HepG2 (cell line): Measurements from ENCODE around the gene FBXO41. TPM values are rescaled to one million over a fixed set of nuclear protein-coding genes. Genes with fewer than 3 reads are reported as not detected.

Source experiments
- ARID2 ChIP-seq: sonication (generic); formaldehyde crosslinking; IDR thresholded peaks from 2 replicates; pipeline ENCODE4 v1.8.1; 2022; ENCODE audit warnings: mild to moderate bottlenecking, missing genetic modification reagents, borderline replicate concordance
- HES4 ChIP-seq: sonication (generic); formaldehyde crosslinking; IDR thresholded peaks from 2 replicates; pipeline ENCODE4 v1.9.0; 2021; ENCODE audit warnings: mild to moderate bottlenecking, missing genetic modification reagents, borderline replicate concordance
- HMG20B ChIP-seq: conservative IDR thresholded peaks from 2 replicates; pipeline ENCODE4 v1.6.1; 2016; ENCODE audit warnings: missing genetic modification reagents, missing compliant biosample characterization
- IRF1 ChIP-seq: sonication (generic); formaldehyde crosslinking; IDR thresholded peaks from 2 replicates; pipeline ENCODE4 v1.4.0; 2020; ENCODE audit warnings: low read depth, mild to moderate bottlenecking, missing genetic modification reagents
- KLF6 ChIP-seq: IDR thresholded peaks from 2 replicates; pipeline ENCODE4 v1.8.0; 2016; ENCODE audit warnings: missing biosample characterization, missing genetic modification reagents
- MEIS1 ChIP-seq: sonication (generic); formaldehyde crosslinking; IDR thresholded peaks from 2 replicates; pipeline ENCODE4 v1.9.0; 2021; ENCODE audit warnings: mild to moderate bottlenecking, missing genetic modification reagents, moderate library complexity, borderline replicate concordance
- MXD1 ChIP-seq: sonication (generic); formaldehyde crosslinking; IDR thresholded peaks from 2 replicates; pipeline ENCODE4 v1.4.0; 2020; ENCODE audit warnings: mild to moderate bottlenecking, missing genetic modification reagents
- PATZ1 ChIP-seq: sonication (generic); formaldehyde crosslinking; IDR thresholded peaks from 2 replicates; pipeline ENCODE4 v1.4.0; 2020; ENCODE audit warnings: missing genetic modification reagents
- SNAPC2 ChIP-seq: sonication (generic); formaldehyde crosslinking; IDR thresholded peaks from 2 replicates; pipeline ENCODE4 v1.8.1; 2022; ENCODE audit warnings: mild to moderate bottlenecking, missing genetic modification reagents
- ZBTB10 ChIP-seq: sonication (generic); formaldehyde crosslinking; IDR thresholded peaks from 2 replicates; pipeline ENCODE4 v1.4.0; 2020; ENCODE audit warnings: missing genetic modification reagents, borderline replicate concordance
- ZBTB43 ChIP-seq: sonication (generic); formaldehyde crosslinking; conservative IDR thresholded peaks from 2 replicates; pipeline ENCODE4 v1.4.0; 2020; ENCODE audit warnings: missing genetic modification reagents
- ZBTB46 ChIP-seq: sonication (generic); formaldehyde crosslinking; IDR thresholded peaks from 2 replicates; pipeline ENCODE4 v1.4.0; 2020; ENCODE audit warnings: mild to moderate bottlenecking, missing genetic modification reagents, borderline replicate concordance
- ZNF20 ChIP-seq: sonication (generic); formaldehyde crosslinking; IDR thresholded peaks from 2 replicates; pipeline ENCODE4 v1.4.0; 2020; ENCODE audit warnings: mild to moderate bottlenecking, moderate library complexity, missing genetic modification reagents
- ZNF263 ChIP-seq: sonication (generic); formaldehyde crosslinking; IDR thresholded peaks from 2 replicates; pipeline ENCODE4 v1.4.0; 2020; ENCODE audit warnings: missing genetic modification reagents
- ZNF331 ChIP-seq: sonication (generic); formaldehyde crosslinking; IDR thresholded peaks from 2 replicates; pipeline ENCODE4 v1.4.0; 2020; ENCODE audit warnings: missing genetic modification reagents
- ZNF446 ChIP-seq: sonication (generic); formaldehyde crosslinking; IDR thresholded peaks from 2 replicates; pipeline ENCODE4 v1.5.0; 2020; ENCODE audit warnings: mild to moderate bottlenecking, missing genetic modification reagents
- ZNF597 ChIP-seq: sonication (generic); formaldehyde crosslinking; IDR thresholded peaks from 2 replicates; pipeline ENCODE4 v1.5.0; 2020; ENCODE audit warnings: missing genetic modification reagents
- ZNF749 ChIP-seq: sonication (generic); formaldehyde crosslinking; IDR thresholded peaks from 2 replicates; pipeline ENCODE4 v1.8.0; 2022; ENCODE audit warnings: mild to moderate bottlenecking, missing genetic modification reagents, moderate library complexity, borderline replicate concordance
- ZSCAN9 ChIP-seq: IDR thresholded peaks from 2 replicates; pipeline ENCODE4 v1.6.1; 2016; ENCODE audit warnings: borderline replicate concordance
- polyA plus RNA-seq, 8 experiments: library from polyadenylated mRNA; depleted of rRNA in 3 of 8; stranded (reverse) in 7 of 8; unstranded in 1 of 8; fragments of >200 nt; fragmentation: Illumina TruSeq in 4 of 8; extraction: Trizol in 4 of 8; gene quantifications; 2 replicates each; pipeline versions ENCODE4 v1.2.1 to v1.2.3, GENCODE V29; 2011 to 2016; ENCODE audit warnings: low read depth in 4 of 8, missing spikeins in 1 of 8, mixed read lengths in 1 of 8; ENCODE audit not compliant: insufficient read depth in 1 of 8
- total RNA-seq, 5 experiments: library from RNA; depleted of rRNA; stranded (reverse); fragments of >200 nt; fragmentation: Illumina TruSeq; extraction: Trizol; gene quantifications; 2 replicates each; pipeline ENCODE4 v1.2.3, GENCODE V29; 2016; ENCODE audit warnings: low read depth in 1 of 5

Gene FBXO41
- total and polyA plus RNA-seq, 2 of the 13 experiments (the other 11 are each of a cell fraction or from before 2014, with no cell fraction given) = 4.2 to 10.3 TPM

GRCh38 chr2:73291093-73291460 is 6.8 kb upstream of the FBXO41 start (continued):
- TF ChIP-seq ZBTB10 (0 out of 2 replicates have a peak, but pooled peaks have one; percentile 79), ZBTB46 (CRISPR knock-in tag) (no peak), ZNF749 (CRISPR knock-in tag) (peak; percentile 85; the same call in 1 of the 2 replicates), ZSCAN9 (CRISPR knock-in tag) (peak; percentile 98), SNAPC2 (CRISPR knock-in tag) (peak; percentile 62; the same call in 1 of the 2 replicates), ARID2 (CRISPR knock-in tag) (0 out of 2 replicates have a peak, but pooled peaks have one; percentile 55), PATZ1 (CRISPR knock-in tag) (0 out of 2 replicates have a peak, but pooled peaks have one; percentile 17), KLF6 (CRISPR knock-in tag) (peak; percentile 91), ZNF597 (no peak), ZNF331 (peak; percentile 90), ZNF20 (CRISPR knock-in tag) (peak; percentile 71; the same call in 1 of the 2 replicates), HMG20B (CRISPR knock-in tag) (peak; percentile 69; the same call in 1 of the 2 replicates), HES4 (CRISPR knock-in tag) (peak; percentile 92), ZNF446 (peak; percentile 89), ZNF263 (peak; percentile 71), ZBTB43 (CRISPR knock-in tag) (peak; percentile 92), IRF1 (CRISPR knock-in tag) (no peak), MXD1 (CRISPR knock-in tag) (peak; percentile 92), MEIS1 (CRISPR knock-in tag) (no peak)
